IMR-90 (cell line): ENCODE measurements around the gene GP9.

Experiments used
- CTCF ChIP-seq: conservative IDR thresholded peaks from 2 replicates; pipeline ENCODE4 v1.5.1; 2012; ENCODE audit warnings: mild to moderate bottlenecking, low read depth, low read length, improper control_type of control experiment
- ELK1 ChIP-seq: fragments of 150-350 bp; IDR thresholded peaks from 2 replicates; pipeline ENCODE4 v1.6.1; 2016; ENCODE audit warnings: low read depth, mild to moderate bottlenecking, low read length, moderate library complexity, borderline replicate concordance
- MAFK ChIP-seq: IDR thresholded peaks from 2 replicates; pipeline ENCODE4 v1.6.1; 2012; ENCODE audit warnings: low read depth, low read length, improper control_type of control experiment
- MAZ ChIP-seq: IDR thresholded peaks from 2 replicates; pipeline ENCODE4 v1.6.1; 2012; ENCODE audit warnings: low read depth, mild to moderate bottlenecking, low read length, improper control_type of control experiment, moderate library complexity, borderline replicate concordance
- POLR2A ChIP-seq: IDR thresholded peaks from 2 replicates; pipeline ENCODE4 v1.6.1; 2012; ENCODE audit warnings: mild to moderate bottlenecking, low read depth, low read length
- RAD21 ChIP-seq: IDR thresholded peaks from 2 replicates; pipeline ENCODE4 v1.6.1; 2012; ENCODE audit warnings: low read length, improper control_type of control experiment
- RCOR1 ChIP-seq: IDR thresholded peaks from 2 replicates; pipeline ENCODE4 v1.6.1; 2012; ENCODE audit warnings: mild to moderate bottlenecking, low read length, improper control_type of control experiment; ENCODE audit not compliant: insufficient replicate concordance
- SMC3 ChIP-seq: fragments of 150-350 bp; IDR thresholded peaks from 2 replicates; pipeline ENCODE4 v1.6.1; 2016; ENCODE audit warnings: low read depth, mild to moderate bottlenecking, antibody characterized with exemption, low read length, moderate library complexity
- USF2 ChIP-seq: fragments of 150-350 bp; IDR thresholded peaks from 2 replicates; pipeline ENCODE4 v1.6.1; 2017; ENCODE audit warnings: mild to moderate bottlenecking, antibody characterized with exemption, low read length, low read depth

- no peak for TF ChIP-seq CTCF
- no peak for TF ChIP-seq ELK1
- no peak for TF ChIP-seq POLR2A
- no peak for TF ChIP-seq RCOR1
- TF ChIP-seq MAZ, result no peak
- TF ChIP-seq SMC3, result no peak
- no peak for TF ChIP-seq USF2
- TF ChIP-seq RAD21, result no peak
- TF ChIP-seq MAFK, result no peak
These were observed 3.4 kb downstream of the GP9 start for GRCh38 chr3:129063841-129064482.
